HepG2 (cell line): ENCODE data around the gene ZMYND12. TPM values are rescaled to one million over a fixed set of nuclear protein-coding genes. Genes with fewer than 3 reads are reported as not detected.

Experiments used
- ATAC-seq: fragments of 200-7000 bp; cut with Tn5 transposase; 3 replicates; pipeline ENCODE4 v1.9.1; 2020; ENCODE audit warnings: mild to moderate bottlenecking, moderate library complexity
- BruUV-seq: library from RNA; stranded (reverse); fragments of 400-500 nt; replicated peaks from 2 replicates; lab custom pipeline; 2021; lab: Mats Ljungman, UMichigan
- CTCF ChIA-PET: fragments of 300-600 bp; formaldehyde crosslinking; extraction: SDS; loops from one replicate; lab custom pipeline; 2021; ENCODE audit warnings: low total read pairs, inconsistent platforms, low intra/inter-chr PET ratio; lab: Yijun Ruan, JAX
- POLR2A ChIA-PET: fragments of 350-600 bp; sonication (Branson Sonifier 250); formaldehyde crosslinking; loops from one replicate; lab custom pipeline; 2020; ENCODE audit warnings: antibody characterized with exemption, inconsistent platforms; lab: Yijun Ruan, JAX
- DNase-seq: peaks from one replicate; pipeline ENCODE4 v3.0.0-alpha.2; 2015; ENCODE audit warnings: low spot score
- FAIRE-seq: peaks from 3 replicates; lab custom pipeline; 2011; peaks lifted over from hg19 to GRCh38; lab: Jason Lieb, UNC
- H2AFZ ChIP-seq: one replicate; pipeline ENCODE4 v1.6.1; 2011; ENCODE audit warnings: low read length, inconsistent platforms
- H3K27ac ChIP-seq: fragments of 300-600 bp; 3 replicates; pipeline ENCODE4 v1.8.0; 2011; ENCODE audit warnings: mixed run types, mild to moderate bottlenecking, mixed read lengths, low read length, inconsistent platforms; ENCODE audit not compliant: insufficient read depth; ENCODE audit errors: extremely low read length
- H3K27me3 ChIP-seq, 2 experiments: fragments of 200-600 bp in 1 of 2; 2 replicates in 1 of 2; 3 replicates in 1 of 2; pipeline versions ENCODE4 v1.6.0 to v1.8.0; 2011; ENCODE audit warnings: low read length in 2 of 2, mild to moderate bottlenecking in 2 of 2, moderate library complexity in 2 of 2, inconsistent platforms in 1 of 2; ENCODE audit not compliant: insufficient read depth in 2 of 2, control insufficient read depth in 1 of 2
- H3K36me3 ChIP-seq, 2 experiments: fragments of 200-600 bp in 1 of 2; replicated peaks in 1 of 2; 2 replicates in 1 of 2; 3 replicates in 1 of 2; pipeline versions ENCODE4 v1.5.1 to v1.8.0; 2011; ENCODE audit warnings: low read length in 2 of 2, inconsistent platforms in 1 of 2; ENCODE audit not compliant: insufficient read depth in 2 of 2, control insufficient read depth in 1 of 2
- H3K4me1 ChIP-seq: 2 replicates; pipeline ENCODE4 v1.5.1; 2012; ENCODE audit warnings: low read length, inconsistent platforms; ENCODE audit not compliant: insufficient read depth
- H3K4me2 ChIP-seq: 2 replicates; pipeline ENCODE4 v1.6.0; 2011; ENCODE audit warnings: low read depth, low read length, inconsistent platforms
- H3K4me3 ChIP-seq, 3 experiments: fragments of 200-600 bp in 1 of 3; sonication (generic), shearing (Covaris generic) in 1 of 3; replicated peaks in 1 of 3; 2 replicates each; pipeline ENCODE4 v1.5.1; 2011 to 2016; ENCODE audit warnings: low read length in 3 of 3, inconsistent platforms in 2 of 3, low read depth in 2 of 3, mild to moderate bottlenecking in 2 of 3, control low read depth in 1 of 3, mixed read lengths in 1 of 3; ENCODE audit not compliant: insufficient read depth in 1 of 3
- H3K79me2 ChIP-seq: one replicate; pipeline ENCODE4 v1.6.1; 2011; ENCODE audit warnings: low read length, inconsistent platforms; ENCODE audit not compliant: insufficient read depth
- H3K9ac ChIP-seq: 2 replicates; pipeline ENCODE4 v1.6.0; 2011; ENCODE audit warnings: mild to moderate bottlenecking, low read depth, low read length, inconsistent platforms; ENCODE audit not compliant: insufficient read depth
- H3K9me3 ChIP-seq: 2 replicates; pipeline ENCODE4 v1.5.1; 2012; ENCODE audit warnings: mild to moderate bottlenecking, low read length
- H4K20me1 ChIP-seq: 2 replicates; pipeline ENCODE4 v1.6.0; 2011; ENCODE audit warnings: inconsistent platforms, mild to moderate bottlenecking, low read length, moderate library complexity; ENCODE audit not compliant: insufficient read depth
- ATF1 ChIP-seq: IDR thresholded peaks from 2 replicates; pipeline ENCODE4 v1.6.1; 2016; ENCODE audit warnings: mild to moderate bottlenecking, control low read depth
- FIP1L1 ChIP-seq: fragments of 200-400 bp; formaldehyde crosslinking; IDR thresholded peaks from 2 replicates; pipeline ENCODE4 v1.6.1; 2018; ENCODE audit warnings: low read depth, mild to moderate bottlenecking, low read length, moderate library complexity, borderline replicate concordance; ENCODE audit not compliant: insufficient read depth
- FOXC1 ChIP-seq: sonication (generic); formaldehyde crosslinking; IDR thresholded peaks from 2 replicates; pipeline ENCODE4 v1.8.0; 2022; ENCODE audit warnings: mild to moderate bottlenecking, missing genetic modification reagents, borderline replicate concordance
- FOXP1 ChIP-seq, 2 experiments: fragments of 450-650 bp in 1 of 2; IDR thresholded peaks; 2 replicates each; pipeline ENCODE4 v1.6.1; 2017 to 2018; ENCODE audit warnings: antibody characterized with exemption in 1 of 2
- MTF2 ChIP-seq: sonication (generic); formaldehyde crosslinking; IDR thresholded peaks from 2 replicates; pipeline ENCODE4 v1.5.0; 2020; ENCODE audit warnings: missing genetic modification reagents, borderline replicate concordance
- RNF2 ChIP-seq: fragments of 450-650 bp; conservative IDR thresholded peaks from 2 replicates; pipeline ENCODE4 v1.6.1; 2016; ENCODE audit warnings: low read depth
- SRSF1 ChIP-seq: fragments of 200-400 bp; formaldehyde crosslinking; optimal IDR thresholded peaks from 2 replicates; pipeline ENCODE3; 2017; ENCODE audit warnings: mild to moderate bottlenecking, low read depth, low read length, moderate library complexity
- U2AF2 ChIP-seq: fragments of 200-400 bp; formaldehyde crosslinking; IDR thresholded peaks from 2 replicates; pipeline ENCODE4 v1.6.1; 2017; ENCODE audit warnings: low read depth, mild to moderate bottlenecking, low read length
- ZNF383 ChIP-seq: sonication (generic); formaldehyde crosslinking; IDR thresholded peaks from 2 replicates; pipeline ENCODE4 v1.4.0; 2020; ENCODE audit warnings: missing genetic modification reagents, mild to moderate bottlenecking, borderline replicate concordance
- ZNF558 ChIP-seq: sonication (generic); formaldehyde crosslinking; IDR thresholded peaks from 2 replicates; pipeline ENCODE4 v1.9.0; 2022; ENCODE audit warnings: mild to moderate bottlenecking, missing genetic modification reagents, borderline replicate concordance
- WGBS: methylation state at CpG from one replicate; pipeline ENCODE4 v1.1.6; 2017; ENCODE audit warnings: low lambda C conversion rate; 5-methylcytosine and 5-hydroxymethylcytosine counted together
- in situ Hi-C: cut with HindIII; loops from 2 replicates; pipeline ENCODE4 v1.10.0; 2017; ENCODE audit warnings: low pct_unique_long_range_greater_than_20kb; ENCODE audit not compliant: extremely low pct_ligation_motif_present
- intact Hi-C: fragments of 100-400 bp; cut with micrococcal nuclease; formaldehyde crosslinking; loops from one replicate; pipeline ENCODE4 v1.10.0; 2022; ENCODE audit not compliant: unreplicated experiment
- polyA plus RNA-seq, 8 experiments: library from polyadenylated mRNA; depleted of rRNA in 3 of 8; stranded (reverse) in 7 of 8; unstranded in 1 of 8; fragments of >200 nt; fragmentation: Illumina TruSeq in 4 of 8; extraction: Trizol in 4 of 8; gene quantifications; 2 replicates each; pipeline versions ENCODE4 v1.2.1 to v1.2.3, GENCODE V29; 2011 to 2016; ENCODE audit warnings: low read depth in 4 of 8, missing spikeins in 1 of 8, mixed read lengths in 1 of 8; ENCODE audit not compliant: insufficient read depth in 1 of 8
- total RNA-seq, 5 experiments: library from RNA; depleted of rRNA; stranded (reverse); fragments of >200 nt; fragmentation: Illumina TruSeq; extraction: Trizol; gene quantifications; 2 replicates each; pipeline ENCODE4 v1.2.3, GENCODE V29; 2016; ENCODE audit warnings: low read depth in 1 of 5
- TF ChIP-seq, protein P1 (sequence below): sonication (generic); formaldehyde crosslinking; IDR thresholded peaks from 2 replicates; pipeline ENCODE4 v1.4.0; 2020; ENCODE audit warnings: missing genetic modification reagents, borderline replicate concordance
- TF ChIP-seq, protein P2 (sequence below): sonication (generic); formaldehyde crosslinking; IDR thresholded peaks from 2 replicates; pipeline ENCODE4 v1.9.0; 2021; ENCODE audit warnings: mild to moderate bottlenecking, missing genetic modification reagents

The ZMYND12 gene
- total and polyA plus RNA-seq, 2 of the 13 experiments (the other 11 are each of a cell fraction or from before 2014, with no cell fraction given): 0.13 to 0.71 TPM

DNA sequence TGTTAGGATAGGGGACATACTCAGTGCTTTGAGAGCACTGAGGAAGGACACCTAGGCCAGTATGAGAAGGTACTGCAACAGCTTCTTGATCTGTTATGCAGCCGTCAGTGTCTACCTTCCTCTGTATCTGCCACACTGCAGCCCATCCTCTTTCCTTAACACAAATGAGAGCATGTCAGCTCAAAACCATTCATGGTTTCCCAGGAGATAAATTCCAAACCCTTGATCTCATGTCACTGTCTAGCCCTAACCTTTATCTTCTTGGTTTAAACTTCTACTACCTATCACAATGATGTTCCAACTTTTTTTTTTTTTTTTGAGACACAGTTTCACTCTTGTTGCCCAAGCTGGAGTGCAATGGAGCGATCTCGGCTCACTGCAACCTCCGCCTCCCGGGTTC is 1.4 kb downstream of the ZMYND12 start:
- Histone ChIP-seq H3K9me3 (no peaks in the 10 kb centered on the region), H3K27me3 (no peaks in the 10 kb centered on the region; a peak in 1 of 5 replicates), H3K4me1 (peaks cover 34% of the 10 kb centered on the region), H3K27ac (no peak overlapping the region), H3K4me3 (no peak overlapping the region), H3K9ac (no peak overlapping the region), H3K4me2 (no peak overlapping the region), H3K79me2 (peaks cover 12% of the 10 kb centered on the region), H3K36me3 (peaks cover 1 to 2% of the 10 kb centered on the region in 2 experiments; a peak in 2 of 5 replicates), H4K20me1 (no peaks in the 10 kb centered on the region), H2AFZ (no peak overlapping the region)
- TF ChIP-seq ATF1 (CRISPR knock-in tag): no peak
- TF ChIP-seq U2AF2: no peak
- no peak for TF ChIP-seq FOXP1 (IDR thresholded peaks at IDR 0.05)
- no peak for TF ChIP-seq FOXP1 (CRISPR knock-in tag; IDR thresholded peaks at IDR 0.05)
- TF ChIP-seq FIP1L1: no peak
- TF ChIP-seq FOXC1 (CRISPR knock-in tag): no peak
- WGBS: 62% methylated on average over 5 of the region's 5 CpGs
- BruUV-seq: no TSS peak
- ChIA-PET CTCF (no interaction called here), POLR2A (no interaction called here)
- in situ Hi-C loops (no loop called here), intact Hi-C loops (no loop called here)
- FAIRE-seq (peak; percentile 23), DNase-seq (no peak), ATAC-seq (no peak)

DNA sequence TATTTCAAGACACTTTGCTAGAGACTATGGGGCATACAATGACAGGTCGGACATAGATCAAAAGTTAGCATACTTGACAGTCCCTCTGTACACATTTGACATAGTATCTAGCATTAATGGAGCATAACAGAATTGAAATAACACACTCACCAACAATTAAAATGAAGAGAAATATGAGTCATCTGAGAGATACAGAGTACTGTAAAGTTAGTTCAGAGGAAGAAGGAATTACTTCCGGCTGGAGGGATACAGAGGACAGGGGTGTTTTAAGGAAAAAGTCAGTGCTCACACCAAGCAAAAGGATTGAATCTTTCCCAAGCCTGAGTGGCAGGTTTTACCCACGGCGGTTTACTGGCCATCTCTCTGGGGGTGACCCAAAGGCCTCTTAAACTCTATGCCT is 2.4 kb downstream of the ZMYND12 start:
- no TSS peak for BruUV-seq
- FAIRE-seq: no peak
- TF ChIP-seq SRSF1 (no peak), RNF2 (no peak), ZNF558 (no peak), ZNF383 (CRISPR knock-in tag) (no peak), MTF2 (CRISPR knock-in tag) (no peak)
- TF ChIP-seq, protein P1, sequence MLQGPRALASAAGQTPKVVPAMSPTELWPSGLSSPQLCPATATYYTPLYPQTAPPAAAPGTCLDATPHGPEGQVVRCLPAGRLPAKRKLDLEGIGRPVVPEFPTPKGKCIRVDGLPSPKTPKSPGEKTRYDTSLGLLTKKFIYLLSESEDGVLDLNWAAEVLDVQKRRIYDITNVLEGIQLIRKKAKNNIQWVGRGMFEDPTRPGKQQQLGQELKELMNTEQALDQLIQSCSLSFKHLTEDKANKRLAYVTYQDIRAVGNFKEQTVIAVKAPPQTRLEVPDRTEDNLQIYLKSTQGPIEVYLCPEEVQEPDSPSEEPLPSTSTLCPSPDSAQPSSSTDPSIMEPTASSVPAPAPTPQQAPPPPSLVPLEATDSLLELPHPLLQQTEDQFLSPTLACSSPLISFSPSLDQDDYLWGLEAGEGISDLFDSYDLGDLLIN (CRISPR knock-in tag): no peak
- TF ChIP-seq, protein P2, sequence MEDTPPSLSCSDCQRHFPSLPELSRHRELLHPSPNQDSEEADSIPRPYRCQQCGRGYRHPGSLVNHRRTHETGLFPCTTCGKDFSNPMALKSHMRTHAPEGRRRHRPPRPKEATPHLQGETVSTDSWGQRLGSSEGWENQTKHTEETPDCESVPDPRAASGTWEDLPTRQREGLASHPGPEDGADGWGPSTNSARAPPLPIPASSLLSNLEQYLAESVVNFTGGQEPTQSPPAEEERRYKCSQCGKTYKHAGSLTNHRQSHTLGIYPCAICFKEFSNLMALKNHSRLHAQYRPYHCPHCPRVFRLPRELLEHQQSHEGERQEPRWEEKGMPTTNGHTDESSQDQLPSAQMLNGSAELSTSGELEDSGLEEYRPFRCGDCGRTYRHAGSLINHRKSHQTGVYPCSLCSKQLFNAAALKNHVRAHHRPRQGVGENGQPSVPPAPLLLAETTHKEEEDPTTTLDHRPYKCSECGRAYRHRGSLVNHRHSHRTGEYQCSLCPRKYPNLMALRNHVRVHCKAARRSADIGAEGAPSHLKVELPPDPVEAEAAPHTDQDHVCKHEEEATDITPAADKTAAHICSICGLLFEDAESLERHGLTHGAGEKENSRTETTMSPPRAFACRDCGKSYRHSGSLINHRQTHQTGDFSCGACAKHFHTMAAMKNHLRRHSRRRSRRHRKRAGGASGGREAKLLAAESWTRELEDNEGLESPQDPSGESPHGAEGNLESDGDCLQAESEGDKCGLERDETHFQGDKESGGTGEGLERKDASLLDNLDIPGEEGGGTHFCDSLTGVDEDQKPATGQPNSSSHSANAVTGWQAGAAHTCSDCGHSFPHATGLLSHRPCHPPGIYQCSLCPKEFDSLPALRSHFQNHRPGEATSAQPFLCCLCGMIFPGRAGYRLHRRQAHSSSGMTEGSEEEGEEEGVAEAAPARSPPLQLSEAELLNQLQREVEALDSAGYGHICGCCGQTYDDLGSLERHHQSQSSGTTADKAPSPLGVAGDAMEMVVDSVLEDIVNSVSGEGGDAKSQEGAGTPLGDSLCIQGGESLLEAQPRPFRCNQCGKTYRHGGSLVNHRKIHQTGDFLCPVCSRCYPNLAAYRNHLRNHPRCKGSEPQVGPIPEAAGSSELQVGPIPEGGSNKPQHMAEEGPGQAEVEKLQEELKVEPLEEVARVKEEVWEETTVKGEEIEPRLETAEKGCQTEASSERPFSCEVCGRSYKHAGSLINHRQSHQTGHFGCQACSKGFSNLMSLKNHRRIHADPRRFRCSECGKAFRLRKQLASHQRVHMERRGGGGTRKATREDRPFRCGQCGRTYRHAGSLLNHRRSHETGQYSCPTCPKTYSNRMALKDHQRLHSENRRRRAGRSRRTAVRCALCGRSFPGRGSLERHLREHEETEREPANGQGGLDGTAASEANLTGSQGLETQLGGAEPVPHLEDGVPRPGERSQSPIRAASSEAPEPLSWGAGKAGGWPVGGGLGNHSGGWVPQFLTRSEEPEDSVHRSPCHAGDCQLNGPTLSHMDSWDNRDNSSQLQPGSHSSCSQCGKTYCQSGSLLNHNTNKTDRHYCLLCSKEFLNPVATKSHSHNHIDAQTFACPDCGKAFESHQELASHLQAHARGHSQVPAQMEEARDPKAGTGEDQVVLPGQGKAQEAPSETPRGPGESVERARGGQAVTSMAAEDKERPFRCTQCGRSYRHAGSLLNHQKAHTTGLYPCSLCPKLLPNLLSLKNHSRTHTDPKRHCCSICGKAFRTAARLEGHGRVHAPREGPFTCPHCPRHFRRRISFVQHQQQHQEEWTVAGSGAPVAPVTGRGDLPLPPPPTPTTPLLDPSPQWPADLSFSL: no peak

More for the DNA sequence above, 2.4 kb downstream of the ZMYND12 start:
- CTCF ChIA-PET: no interaction called here
- Histone ChIP-seq H4K20me1 (no peaks in the 10 kb centered on the region), H3K4me3 (no peak overlapping the region), H3K4me2 (no peak overlapping the region), H3K9me3 (no peaks in the 10 kb centered on the region), H3K79me2 (peaks cover 10% of the 10 kb centered on the region), H3K27me3 (peaks cover under 1% of the 10 kb centered on the region in 2 experiments; a peak in 2 of 5 replicates), H3K36me3 (peaks cover 0 to 1% of the 10 kb centered on the region in 2 experiments; a peak in 1 of 5 replicates), H2AFZ (no peak overlapping the region), H3K9ac (no peak overlapping the region), H3K4me1 (peaks cover 33% of the 10 kb centered on the region), H3K27ac (no peak overlapping the region)
- 58% methylated on average over 4 of the region's 4 CpGs for WGBS
- in situ Hi-C loops: no loop called here
- no peak for ATAC-seq
- DNase-seq: no peak
- intact Hi-C loops: no loop called here
- POLR2A ChIA-PET: no interaction called here
